ENCODE results near the gene MCUR1.

Gene MCUR1

DNA sequence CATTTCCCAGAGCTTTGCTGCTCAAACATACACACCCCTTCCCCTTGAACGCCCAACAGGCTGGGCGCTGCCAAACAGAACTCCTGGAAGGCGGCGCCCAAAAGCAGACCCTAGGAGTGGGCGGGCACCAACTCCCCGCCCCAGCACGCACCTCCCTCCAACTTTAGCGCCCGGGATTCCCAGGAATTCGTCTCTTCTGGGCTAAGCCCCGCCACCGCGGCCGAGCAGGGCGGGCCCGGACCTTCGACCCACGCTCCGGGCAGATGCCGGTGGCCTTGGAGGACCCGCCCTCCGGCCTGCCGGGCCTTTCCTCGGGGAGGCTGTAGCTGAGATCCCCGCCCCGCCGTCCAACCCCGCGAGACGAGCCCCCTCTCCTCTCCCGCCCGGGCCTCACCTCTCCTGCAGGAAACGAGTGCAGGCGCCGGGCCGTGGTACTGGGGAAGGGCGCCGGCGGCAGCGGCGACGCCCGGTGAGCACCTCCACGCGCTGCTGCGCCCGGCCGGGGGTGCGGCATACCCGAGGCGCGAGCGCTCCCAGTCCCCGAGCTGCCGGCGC lies 659 bp downstream of the MCUR1 start:
- TF ChIP-seq TEAD4 (IDR thresholded peaks at IDR 0.05) (peak; percentile 35; the same call in 1 of the 2 replicates), RAD21 (IDR thresholded peaks at IDR 0.05; ENCODE audit: low read depth) (no peak), CEBPB (IDR thresholded peaks at IDR 0.05) (no peak), EGR1 (IDR thresholded peaks at IDR 0.05) (peak; percentile 39; the same call in 1 of the 2 replicates), CREB1 (IDR thresholded peaks at IDR 0.05; ENCODE audit: low read depth) (no peak), EP300 (IDR thresholded peaks at IDR 0.05; ENCODE audit: borderline replicate concordance) (no peak; the same call in 1 of the 2 replicates), TCF12 (IDR thresholded peaks at IDR 0.05; ENCODE audit: low read depth) (no peak), TAF1 (IDR thresholded peaks at IDR 0.05; ENCODE audit: low read depth) (no peak), NFIC (IDR thresholded peaks at IDR 0.05) (no peak), YY1 (IDR thresholded peaks at IDR 0.05; ENCODE audit: low read depth) (no peak), FOXM1 (IDR thresholded peaks at IDR 0.05; ENCODE audit: borderline replicate concordance, low read depth) (no peak)
- TF ChIP-seq, protein P1, sequence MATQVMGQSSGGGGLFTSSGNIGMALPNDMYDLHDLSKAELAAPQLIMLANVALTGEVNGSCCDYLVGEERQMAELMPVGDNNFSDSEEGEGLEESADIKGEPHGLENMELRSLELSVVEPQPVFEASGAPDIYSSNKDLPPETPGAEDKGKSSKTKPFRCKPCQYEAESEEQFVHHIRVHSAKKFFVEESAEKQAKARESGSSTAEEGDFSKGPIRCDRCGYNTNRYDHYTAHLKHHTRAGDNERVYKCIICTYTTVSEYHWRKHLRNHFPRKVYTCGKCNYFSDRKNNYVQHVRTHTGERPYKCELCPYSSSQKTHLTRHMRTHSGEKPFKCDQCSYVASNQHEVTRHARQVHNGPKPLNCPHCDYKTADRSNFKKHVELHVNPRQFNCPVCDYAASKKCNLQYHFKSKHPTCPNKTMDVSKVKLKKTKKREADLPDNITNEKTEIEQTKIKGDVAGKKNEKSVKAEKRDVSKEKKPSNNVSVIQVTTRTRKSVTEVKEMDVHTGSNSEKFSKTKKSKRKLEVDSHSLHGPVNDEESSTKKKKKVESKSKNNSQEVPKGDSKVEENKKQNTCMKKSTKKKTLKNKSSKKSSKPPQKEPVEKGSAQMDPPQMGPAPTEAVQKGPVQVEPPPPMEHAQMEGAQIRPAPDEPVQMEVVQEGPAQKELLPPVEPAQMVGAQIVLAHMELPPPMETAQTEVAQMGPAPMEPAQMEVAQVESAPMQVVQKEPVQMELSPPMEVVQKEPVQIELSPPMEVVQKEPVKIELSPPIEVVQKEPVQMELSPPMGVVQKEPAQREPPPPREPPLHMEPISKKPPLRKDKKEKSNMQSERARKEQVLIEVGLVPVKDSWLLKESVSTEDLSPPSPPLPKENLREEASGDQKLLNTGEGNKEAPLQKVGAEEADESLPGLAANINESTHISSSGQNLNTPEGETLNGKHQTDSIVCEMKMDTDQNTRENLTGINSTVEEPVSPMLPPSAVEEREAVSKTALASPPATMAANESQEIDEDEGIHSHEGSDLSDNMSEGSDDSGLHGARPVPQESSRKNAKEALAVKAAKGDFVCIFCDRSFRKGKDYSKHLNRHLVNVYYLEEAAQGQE (IDR thresholded peaks at IDR 0.05; ENCODE audit: low read depth): no peak
- TF ChIP-seq, protein P2, sequence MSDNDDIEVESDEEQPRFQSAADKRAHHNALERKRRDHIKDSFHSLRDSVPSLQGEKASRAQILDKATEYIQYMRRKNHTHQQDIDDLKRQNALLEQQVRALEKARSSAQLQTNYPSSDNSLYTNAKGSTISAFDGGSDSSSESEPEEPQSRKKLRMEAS (IDR thresholded peaks at IDR 0.05): no peak
- TF ChIP-seq, protein P3, sequence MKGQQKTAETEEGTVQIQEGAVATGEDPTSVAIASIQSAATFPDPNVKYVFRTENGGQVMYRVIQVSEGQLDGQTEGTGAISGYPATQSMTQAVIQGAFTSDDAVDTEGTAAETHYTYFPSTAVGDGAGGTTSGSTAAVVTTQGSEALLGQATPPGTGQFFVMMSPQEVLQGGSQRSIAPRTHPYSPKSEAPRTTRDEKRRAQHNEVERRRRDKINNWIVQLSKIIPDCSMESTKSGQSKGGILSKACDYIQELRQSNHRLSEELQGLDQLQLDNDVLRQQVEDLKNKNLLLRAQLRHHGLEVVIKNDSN (IDR thresholded peaks at IDR 0.05): no peak

DNA sequence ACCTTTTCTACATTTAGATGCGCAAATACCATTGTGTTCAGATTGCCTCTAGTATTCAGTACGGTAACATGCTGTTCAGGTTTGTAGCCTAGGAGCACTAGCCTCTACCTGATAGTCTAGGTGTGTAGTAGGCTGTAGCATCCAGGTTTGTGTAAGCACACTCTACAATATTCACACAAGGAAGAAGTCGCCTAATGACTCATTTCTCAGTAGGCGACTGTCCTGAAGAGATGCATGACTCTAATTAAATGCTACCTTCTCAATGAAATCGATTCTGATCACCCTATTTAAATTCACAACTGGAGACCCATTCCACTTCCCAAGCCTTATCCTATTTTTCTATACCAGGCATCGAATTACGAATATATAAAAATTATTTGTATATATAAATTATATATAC lies 1.3 kb downstream of the MCUR1 start:
- TF ChIP-seq, protein P3 (IDR thresholded peaks at IDR 0.05): no peak
- no peak for TF ChIP-seq EP300 (IDR thresholded peaks at IDR 0.05; ENCODE audit: borderline replicate concordance)
- no peak for TF ChIP-seq RAD21 (IDR thresholded peaks at IDR 0.05; ENCODE audit: low read depth)

DNA sequence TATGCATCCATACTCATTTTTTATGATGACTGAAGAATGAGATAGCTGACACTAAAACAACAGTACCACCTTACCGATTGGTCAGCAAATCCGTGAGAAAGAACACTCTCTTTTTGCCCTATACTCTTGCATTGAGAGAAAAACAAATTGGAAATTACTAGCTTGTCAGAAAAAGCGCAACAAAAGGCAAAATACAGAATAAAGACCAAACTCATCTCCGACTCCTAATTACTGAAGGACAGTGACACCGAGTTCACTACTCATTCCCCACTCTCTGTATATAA lies 2.1 kb downstream of the MCUR1 start:
- TF ChIP-seq TEAD4 (IDR thresholded peaks at IDR 0.05): no peak

DNA sequence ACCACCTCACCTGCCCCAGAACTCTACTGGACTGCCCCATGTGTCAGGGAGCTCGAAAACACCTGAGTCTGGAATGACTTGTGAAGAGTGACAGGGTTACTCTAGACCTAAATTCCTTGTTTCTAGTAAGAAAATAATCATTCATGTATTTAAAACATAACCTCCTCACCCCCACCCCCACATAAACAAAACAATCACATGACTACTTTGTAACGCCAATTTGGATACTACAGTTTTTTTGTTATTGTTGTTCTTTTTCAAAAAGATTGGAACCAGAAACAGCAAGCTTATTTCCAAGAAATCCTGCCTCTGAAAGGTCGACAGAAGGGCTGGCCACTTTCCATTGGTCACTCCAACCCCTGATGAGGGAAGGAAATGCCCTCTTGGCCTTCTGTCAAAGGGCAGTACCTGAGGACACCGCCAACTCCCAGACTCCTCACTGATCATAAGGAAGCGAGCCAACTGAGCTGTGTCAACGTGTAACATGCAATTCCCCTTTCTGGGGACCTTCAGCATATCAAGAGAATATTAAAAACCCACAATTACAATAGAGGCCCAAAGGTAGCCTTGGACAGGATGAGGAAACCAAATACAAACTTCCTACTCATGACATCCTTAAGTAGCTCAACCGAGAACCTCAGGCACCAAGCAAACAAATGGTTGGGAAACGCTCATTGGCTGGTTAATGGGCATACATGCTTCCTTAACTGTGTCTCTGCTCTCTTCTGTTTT lies 2.6 kb downstream of the MCUR1 start:
- TF ChIP-seq ZBTB7A (IDR thresholded peaks at IDR 0.05; ENCODE audit: low read depth) (no peak), NFIC (IDR thresholded peaks at IDR 0.05) (no peak), RAD21 (IDR thresholded peaks at IDR 0.05; ENCODE audit: low read depth) (no peak), FOXM1 (IDR thresholded peaks at IDR 0.05; ENCODE audit: borderline replicate concordance, low read depth) (no peak), TEAD4 (IDR thresholded peaks at IDR 0.05) (no peak), CEBPB (IDR thresholded peaks at IDR 0.05) (no peak), TCF12 (IDR thresholded peaks at IDR 0.05; ENCODE audit: low read depth) (no peak), EP300 (IDR thresholded peaks at IDR 0.05; ENCODE audit: borderline replicate concordance) (no peak), YY1 (IDR thresholded peaks at IDR 0.05; ENCODE audit: low read depth) (no peak), TAF1 (IDR thresholded peaks at IDR 0.05; ENCODE audit: low read depth) (no peak), EGR1 (IDR thresholded peaks at IDR 0.05) (no peak), CREB1 (IDR thresholded peaks at IDR 0.05; ENCODE audit: low read depth) (no peak)
- TF ChIP-seq, protein P1 (IDR thresholded peaks at IDR 0.05; ENCODE audit: low read depth): no peak
- TF ChIP-seq, protein P3 (IDR thresholded peaks at IDR 0.05): no peak
- TF ChIP-seq, protein P2 (IDR thresholded peaks at IDR 0.05): no peak

DNA sequence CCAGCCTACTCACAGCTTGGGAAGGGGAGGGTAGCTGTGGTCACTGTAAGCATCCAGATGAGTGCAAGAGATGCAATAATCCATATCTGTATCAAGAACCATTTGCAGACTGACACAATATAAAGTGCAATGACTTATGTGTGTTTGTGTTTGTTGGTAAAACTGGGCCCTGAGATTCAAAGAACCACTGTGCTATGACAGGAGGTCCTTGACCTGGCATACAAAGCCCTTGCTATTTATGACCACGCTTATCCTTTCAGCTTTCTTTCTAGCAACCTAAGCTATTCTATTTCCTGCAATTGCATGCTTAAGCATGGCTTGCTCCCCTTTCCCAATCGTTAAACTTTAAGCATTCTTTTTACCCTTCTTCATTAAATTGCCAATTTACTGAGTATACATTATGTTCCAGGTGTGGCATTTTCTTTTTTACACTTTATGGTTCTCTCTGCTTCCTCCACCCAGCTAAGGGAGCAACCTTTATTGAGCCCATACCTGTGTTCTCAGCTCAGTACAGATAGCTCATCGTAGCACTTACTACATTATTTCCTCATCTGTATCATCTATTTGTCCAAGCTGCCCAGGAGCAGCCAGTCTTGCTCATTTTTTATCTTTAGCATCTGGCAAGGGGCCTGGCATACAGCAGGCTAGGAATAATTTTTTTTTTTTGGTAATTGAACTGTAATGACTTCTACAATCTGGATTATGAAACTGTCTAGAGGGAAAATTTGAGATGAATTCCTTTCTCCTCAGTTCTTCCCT lies 3.5 kb downstream of the MCUR1 start:
- no peak for TF ChIP-seq RAD21 (IDR thresholded peaks at IDR 0.05; ENCODE audit: low read depth)
- TF ChIP-seq ZBTB7A (IDR thresholded peaks at IDR 0.05; ENCODE audit: low read depth): no peak
- TF ChIP-seq YY1 (IDR thresholded peaks at IDR 0.05; ENCODE audit: low read depth): no peak
- TF ChIP-seq FOXM1 (IDR thresholded peaks at IDR 0.05; ENCODE audit: borderline replicate concordance, low read depth): no peak
